ENCODE data around the gene KRT74.
A peak's percentile ranks its signal among the peaks of the same experiment; 100 is the strongest.

The KRT74 gene

DNA sequence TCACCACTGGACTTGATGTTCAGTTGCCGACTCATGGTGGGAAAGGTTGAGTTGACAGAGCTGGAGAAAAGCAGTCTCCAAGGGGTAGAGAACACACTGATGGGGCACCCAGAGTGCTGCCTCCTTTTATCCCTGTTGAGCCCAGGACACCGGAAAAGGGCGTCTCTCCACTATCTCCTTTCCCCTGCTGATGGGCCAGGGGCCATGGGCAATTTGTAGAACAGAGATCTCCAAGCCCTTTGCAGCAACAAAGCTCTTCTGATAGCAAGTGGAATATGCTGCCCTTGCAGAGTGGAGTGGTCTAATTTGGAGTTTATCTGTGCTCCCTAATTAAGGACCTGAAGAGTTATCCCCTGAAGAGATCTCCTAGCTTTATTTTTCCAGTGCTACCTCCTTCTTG, at the start of gene KRT74:
TSS of gene KRT74 (minus strand) at position 101 of the 400 bp plus-strand sequence. CDS start at position 35, 66 bp downstream.
- DNase-seq: no peak

DNA sequence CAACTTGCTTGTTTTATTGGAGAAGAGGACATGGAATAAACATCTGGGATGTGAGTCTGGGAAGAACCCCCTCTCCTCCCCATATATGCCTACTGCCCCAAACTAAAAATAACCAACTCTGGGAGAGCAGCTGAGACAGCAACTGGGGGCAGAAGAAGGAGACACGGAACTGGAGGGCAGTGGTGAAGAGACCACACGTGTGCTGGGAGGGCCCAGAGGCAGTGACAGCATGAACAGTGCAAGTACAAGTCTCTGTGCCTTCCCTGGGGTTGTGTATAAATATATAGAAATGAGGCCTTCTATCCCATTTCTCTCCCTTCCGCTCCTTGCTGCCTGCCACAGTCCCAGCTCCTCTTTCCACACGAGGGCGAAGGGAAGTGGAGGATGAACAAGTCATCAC, 48.7 kb upstream of the KRT74 start:
- DNase-seq: no peak

DNA sequence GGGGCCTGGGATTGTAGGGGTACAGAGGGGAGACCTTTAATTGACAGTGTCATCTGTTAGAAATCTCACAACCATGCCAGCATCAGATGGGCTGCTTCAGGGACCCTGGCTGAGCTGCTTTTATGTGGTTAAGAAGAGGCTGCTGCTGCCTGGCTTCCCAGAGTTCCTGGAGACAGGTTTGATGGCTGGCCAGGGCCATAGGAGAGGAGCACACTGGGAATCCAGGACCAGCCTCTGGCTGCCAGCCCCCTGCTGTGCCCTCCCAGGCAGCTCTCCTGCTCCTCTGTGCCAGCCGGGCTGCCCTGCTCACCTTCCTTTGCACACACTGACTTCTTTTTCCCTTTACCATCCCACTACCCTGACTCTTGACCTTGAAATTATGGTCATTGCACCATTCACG, 45.2 kb upstream of the KRT74 start:
- no peak for DNase-seq

DNA sequence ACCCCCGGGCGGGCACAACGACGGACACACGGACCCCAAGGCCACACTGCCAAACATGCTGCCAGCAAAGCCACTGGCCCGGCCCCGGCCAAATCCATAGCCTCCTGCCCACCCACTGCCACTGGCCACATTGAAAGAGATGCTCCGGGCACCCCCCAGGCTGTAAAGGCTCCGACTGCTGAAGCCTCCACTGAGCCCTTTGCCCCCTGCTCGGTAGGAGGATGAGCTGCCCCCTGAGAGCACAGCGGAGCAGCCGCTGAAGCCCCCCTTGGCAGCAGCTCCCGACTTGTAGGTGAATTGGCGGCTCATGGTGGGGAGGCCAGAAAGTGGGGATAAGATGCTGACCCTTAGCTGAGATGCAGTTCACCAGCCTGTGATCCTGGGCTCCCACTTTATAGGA, 44.6 kb upstream of the KRT74 start, which contains the start of gene KRT73:
TSS of gene KRT73 (minus strand) at position 344 of the 400 bp plus-strand sequence. CDS start at position 309, 35 bp downstream.
- DNase-seq: no peak

GRCh38 chr12:52617403-52617785, 43.8 kb upstream of the KRT74 start:
- DNase-seq: no peak

DNA sequence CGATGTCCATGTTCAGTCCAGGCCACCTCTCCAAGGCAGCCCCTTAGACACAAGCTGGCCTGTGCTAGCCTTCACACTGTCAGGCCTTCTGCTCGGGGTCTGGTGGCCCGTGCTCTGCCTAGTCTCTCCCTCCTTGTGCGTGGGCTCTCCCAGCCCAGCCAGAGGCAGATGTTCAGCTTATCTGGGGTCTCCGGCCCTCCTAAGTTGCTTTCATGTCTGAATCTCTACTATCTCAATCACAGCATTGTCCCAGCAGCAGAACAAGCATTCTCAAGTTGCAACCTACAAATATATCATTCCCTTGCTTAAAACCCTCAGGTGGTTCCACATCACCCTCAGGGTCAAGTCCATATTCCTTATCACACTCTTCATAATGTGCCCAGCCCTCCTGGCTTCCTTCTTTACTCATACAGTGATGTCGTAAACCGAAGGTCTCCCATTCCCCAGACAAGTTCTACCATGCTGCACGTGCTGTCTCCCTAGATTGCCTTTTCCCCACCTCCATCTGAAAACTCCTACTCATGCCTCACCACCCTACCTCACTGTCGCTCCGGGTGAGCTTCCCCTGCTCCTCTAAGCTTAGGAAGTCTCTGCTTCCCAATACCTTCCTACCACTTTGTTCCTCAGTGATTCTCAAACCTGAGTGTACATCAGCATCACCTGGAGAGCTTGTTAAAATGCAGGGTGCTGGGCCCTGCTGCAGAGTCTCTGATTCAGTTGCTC, 43.2 kb upstream of the KRT74 start:
- DNase-seq: no peak

GRCh38 chr12:52615912-52616311, 42.3 kb upstream of the KRT74 start:
- DNase-seq: no peak

GRCh38 chr12:52615208-52615868, 41.7 kb upstream of the KRT74 start:
- no peak for DNase-seq

DNA sequence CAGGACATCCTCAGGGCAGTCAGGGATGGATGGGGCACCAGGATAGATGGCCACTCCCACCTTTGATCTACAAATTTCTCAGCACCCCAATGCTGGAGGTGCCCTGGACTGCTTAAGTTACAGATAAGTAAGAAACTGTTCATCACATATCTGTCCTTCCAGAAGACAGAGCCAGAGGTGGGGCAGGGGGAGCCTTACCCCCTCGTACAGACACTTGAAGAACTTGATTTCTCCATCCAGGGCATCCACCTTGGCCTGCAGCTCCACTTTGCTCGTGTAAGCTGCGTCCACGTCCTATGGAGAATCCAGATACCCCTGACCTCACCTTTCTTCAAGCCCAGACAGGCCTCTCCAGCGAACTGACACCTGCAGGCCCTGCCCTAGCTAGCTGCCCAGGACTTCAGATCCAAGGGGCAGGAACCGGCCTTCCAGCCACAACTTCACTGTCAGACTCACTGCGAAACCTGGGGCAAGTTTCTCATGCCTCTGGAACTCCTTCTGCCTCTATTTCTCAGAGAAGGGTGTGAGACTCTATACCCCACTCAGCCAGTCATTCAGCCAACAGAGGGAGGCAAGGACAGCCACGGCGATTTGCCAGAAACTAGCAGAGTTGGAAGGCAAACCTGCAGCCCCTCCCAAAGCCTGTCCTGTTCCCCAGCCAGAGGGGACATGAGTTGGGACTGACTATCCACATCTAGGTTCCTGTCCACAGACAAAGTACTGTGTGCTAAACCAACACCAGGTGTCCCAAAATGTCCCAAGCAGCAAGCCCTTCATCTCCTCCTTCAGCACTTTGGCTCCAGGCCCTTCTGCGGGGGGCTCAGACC, 41.0 kb upstream of the KRT74 start:
- DNase-seq: no peak

DNA sequence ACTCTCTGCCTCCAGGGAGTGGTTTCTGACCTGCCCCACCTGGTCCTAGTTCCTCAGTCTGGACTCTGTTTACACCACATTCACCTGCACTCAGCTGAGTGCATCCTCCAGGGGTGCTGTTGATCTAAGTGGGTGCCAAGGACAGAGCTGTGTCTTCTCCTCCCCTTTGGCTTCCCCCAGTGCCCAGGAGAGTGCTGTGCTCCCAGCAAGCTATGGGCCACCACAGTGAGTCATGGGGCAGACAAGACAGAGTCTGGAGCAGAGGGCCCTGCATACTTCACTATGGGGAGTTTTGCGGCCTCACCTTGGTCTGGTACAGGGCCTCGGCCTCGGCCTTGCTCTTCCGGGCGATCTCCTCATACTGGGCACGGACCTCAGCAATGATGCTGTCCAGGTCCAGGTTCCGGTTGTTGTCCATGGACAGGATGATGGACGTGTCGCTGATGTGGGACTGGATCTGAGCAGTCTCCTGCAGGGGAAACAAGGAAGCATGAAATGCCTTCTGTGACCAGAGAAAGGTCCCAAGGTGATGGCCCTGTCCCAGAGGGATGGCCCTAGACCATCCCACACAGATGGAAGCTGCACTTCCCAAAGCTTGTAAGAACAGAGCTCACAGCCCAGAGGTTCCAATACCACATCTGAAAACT, 39.9 kb upstream of the KRT74 start:
- DNase-seq: no peak

DNA sequence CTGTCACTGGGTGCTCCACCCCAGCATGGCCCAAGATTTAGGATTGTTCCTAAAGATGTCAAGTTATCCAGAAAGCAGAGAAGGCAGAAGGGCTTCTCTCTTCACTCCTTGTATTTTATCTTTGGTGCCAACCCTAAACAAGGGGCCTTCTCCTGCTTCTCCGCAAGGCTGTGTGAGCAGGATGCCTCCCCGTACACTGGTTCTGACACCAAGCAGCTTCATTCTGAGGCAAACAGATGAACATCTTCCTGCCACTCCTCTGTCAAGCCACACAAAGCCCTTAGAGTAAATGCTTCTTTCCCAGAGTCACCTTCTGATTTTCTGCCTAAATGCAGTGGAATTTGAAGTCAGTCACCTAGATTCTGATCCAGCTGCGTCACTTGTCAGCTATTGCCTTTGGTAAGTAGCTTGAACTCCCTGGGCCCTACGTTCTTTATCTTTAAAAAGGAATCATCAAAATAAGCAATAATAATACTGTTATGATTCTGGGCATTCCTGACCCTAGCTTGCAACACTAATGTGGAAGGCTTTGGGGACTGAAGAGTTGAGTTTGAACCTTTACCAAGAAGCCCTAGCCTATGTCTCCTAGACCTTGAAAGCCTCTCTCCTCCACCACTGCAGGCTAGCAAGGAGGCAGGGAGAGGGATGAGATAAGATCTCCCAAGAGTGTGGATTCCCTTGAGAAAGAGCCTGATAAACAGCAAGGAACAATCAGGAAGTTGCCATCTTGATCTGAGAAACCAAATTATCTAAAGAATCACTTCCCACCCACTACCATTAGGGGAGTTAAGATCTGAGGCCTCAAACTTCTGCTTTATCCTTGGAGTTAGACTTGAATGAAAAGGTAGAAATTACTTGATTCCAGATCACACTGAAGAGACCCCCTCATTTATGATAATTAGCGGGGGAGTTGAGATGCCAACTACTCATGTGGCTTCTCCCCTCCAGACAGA, 39.1 kb upstream of the KRT74 start:
- no peak for DNase-seq

DNA sequence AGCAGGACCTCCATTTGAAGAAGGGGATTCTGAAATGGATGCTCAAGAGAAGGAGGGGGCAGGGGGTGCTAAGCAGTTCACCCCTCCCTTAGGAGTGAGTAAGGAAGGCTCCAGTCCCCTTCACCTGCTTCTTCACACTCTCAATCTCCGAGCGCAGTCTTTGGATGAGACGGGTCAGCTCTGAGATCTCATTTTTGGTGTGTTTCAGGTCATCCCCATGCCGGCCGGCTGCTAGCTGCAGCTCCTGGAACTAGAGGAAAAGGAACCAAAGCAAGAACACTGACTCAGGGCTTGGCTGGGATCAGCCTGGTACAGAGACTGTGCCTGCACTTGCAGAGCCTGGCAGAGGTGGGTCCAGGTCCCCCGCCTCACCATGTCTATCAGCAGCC, 37.4 kb upstream of the KRT74 start:
- DNase-seq: no peak

GRCh38 chr12:52608826-52609630, 35.4 kb upstream of the KRT74 start:
- no peak for DNase-seq

GRCh38 chr12:52608161-52608560, 34.5 kb upstream of the KRT74 start:
- no peak for DNase-seq

GRCh38 chr12:52607314-52607713, 33.7 kb upstream of the KRT74 start:
- DNase-seq: no peak

- no peak for DNase-seq
Measured at GRCh38 chr12:52606581-52607218, 33.1 kb upstream of the KRT74 start.

- DNase-seq: no peak
Measured at GRCh38 chr12:52606096-52606495, 32.5 kb upstream of the KRT74 start.

- DNase-seq: no peak
Measured at GRCh38 chr12:52605542-52605941, 31.9 kb upstream of the KRT74 start.

DNA sequence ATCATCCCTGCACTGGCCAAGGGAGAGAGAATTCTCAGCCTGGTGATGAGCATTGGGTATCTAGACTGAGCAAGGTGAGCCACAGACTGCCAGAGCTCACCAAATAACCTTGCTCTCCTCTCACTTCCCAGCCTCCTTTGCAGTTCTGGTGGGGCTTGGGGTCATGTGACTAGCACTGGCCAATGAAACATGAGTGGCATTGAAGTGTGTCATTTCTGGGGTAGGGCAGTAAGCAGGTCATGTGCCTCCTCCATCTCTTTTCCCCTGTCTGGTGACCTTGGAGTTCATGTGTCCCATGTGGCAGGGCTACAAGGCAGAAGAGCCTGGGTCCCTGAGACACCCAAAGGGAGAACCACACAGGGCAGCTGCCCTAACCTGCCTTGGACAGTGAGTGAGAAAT, 31.2 kb upstream of the KRT74 start:
- no peak for DNase-seq

DNA sequence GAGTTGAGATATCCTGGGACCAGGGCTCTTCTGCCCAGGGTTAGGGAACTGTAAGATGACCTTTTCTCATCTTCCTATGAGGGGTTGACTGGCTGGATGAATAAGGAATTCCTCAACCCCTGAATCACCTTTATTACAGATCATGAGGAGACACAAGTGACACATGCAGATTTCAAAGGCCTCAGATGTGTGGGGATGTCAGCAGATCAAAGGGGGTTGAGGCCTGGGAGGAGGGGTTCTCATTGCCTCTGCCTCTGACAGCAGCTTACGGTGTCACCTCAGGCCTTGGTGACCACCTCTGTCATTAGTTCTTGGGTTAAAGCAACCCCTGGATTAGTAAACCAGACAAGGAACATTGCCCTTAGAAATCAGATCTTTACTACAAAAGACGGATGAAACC, 29.7 kb upstream of the KRT74 start:
- peak; percentile 23 for DNase-seq

DNA sequence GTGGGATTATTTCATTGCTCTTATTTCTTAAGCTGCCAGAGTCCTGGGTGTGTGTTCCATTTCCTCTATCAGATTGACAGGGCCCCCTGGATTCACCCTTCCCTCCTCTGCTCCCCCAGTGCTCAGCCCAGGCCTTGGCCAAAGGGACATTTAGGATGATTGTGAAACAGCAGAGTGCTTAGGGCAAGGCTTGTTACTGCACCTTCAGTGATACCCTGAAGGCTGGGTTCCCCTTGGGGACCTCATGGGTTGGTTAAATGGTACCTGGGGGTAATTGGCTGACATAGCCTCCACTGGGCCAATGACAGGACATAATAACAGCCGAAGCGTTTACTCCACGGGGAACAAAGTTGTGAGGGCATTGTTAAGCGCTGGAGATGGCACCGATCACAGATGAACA, 28.9 kb upstream of the KRT74 start:
- DNase-seq: no peak

Data from CD4-positive, alpha-beta T cell treated with Interleukin-17A for 1 hour (primary cell).